GM12891 (cell line): ENCODE measurements around the gene PELI1. TPM values are rescaled to one million over a fixed set of nuclear protein-coding genes. Genes with fewer than 3 reads are reported as not detected.

ENCODE experiments used
- DNase-seq: peaks from one replicate; pipeline ENCODE4 v3.0.0; 2011; ENCODE audit warnings: low spot score; ENCODE audit not compliant: insufficient read length
- FAIRE-seq: peaks from 2 replicates; lab custom pipeline; 2011; peaks lifted over from hg19 to GRCh38; lab: Jason Lieb, UNC
- PAX5 ChIP-seq: IDR thresholded peaks from 2 replicates; pipeline ENCODE4 v1.6.1; 2011; ENCODE audit warnings: low read length, moderate library complexity, mild to moderate bottlenecking; ENCODE audit not compliant: insufficient read depth, severe bottlenecking
- POLR2A ChIP-seq: IDR thresholded peaks from 2 replicates; pipeline ENCODE4 v1.6.1; 2011; ENCODE audit warnings: low read depth, low read length, control low read depth
- POLR2AphosphoS5 ChIP-seq: IDR thresholded peaks from 2 replicates; pipeline ENCODE4 v1.6.1; 2011; ENCODE audit warnings: low read depth, low read length, control low read depth
- POU2F2 ChIP-seq: IDR thresholded peaks from 2 replicates; pipeline ENCODE4 v1.6.1; 2011; ENCODE audit warnings: low read depth, mild to moderate bottlenecking, control low read depth, low read length, moderate library complexity
- SPI1 ChIP-seq: IDR thresholded peaks from 2 replicates; pipeline ENCODE4 v1.6.1; 2011; ENCODE audit warnings: low read depth, low read length, control low read depth
- TAF1 ChIP-seq: IDR thresholded peaks from 2 replicates; pipeline ENCODE4 v1.6.1; 2011; ENCODE audit warnings: low read depth, low read length, control low read depth
- polyA plus RNA-seq: library from polyadenylated mRNA; unstranded; fragments of >200 nt; gene quantifications from one replicate; pipeline ENCODE4 v1.2.1, GENCODE V29; 2012; ENCODE audit warnings: low read depth, missing spikeins, inconsistent platforms; ENCODE audit not compliant: missing spikeins

Gene PELI1, protein sequence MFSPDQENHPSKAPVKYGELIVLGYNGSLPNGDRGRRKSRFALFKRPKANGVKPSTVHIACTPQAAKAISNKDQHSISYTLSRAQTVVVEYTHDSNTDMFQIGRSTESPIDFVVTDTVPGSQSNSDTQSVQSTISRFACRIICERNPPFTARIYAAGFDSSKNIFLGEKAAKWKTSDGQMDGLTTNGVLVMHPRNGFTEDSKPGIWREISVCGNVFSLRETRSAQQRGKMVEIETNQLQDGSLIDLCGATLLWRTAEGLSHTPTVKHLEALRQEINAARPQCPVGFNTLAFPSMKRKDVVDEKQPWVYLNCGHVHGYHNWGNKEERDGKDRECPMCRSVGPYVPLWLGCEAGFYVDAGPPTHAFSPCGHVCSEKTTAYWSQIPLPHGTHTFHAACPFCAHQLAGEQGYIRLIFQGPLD
- polyA plus RNA-seq = 16.7 TPM

DNA sequence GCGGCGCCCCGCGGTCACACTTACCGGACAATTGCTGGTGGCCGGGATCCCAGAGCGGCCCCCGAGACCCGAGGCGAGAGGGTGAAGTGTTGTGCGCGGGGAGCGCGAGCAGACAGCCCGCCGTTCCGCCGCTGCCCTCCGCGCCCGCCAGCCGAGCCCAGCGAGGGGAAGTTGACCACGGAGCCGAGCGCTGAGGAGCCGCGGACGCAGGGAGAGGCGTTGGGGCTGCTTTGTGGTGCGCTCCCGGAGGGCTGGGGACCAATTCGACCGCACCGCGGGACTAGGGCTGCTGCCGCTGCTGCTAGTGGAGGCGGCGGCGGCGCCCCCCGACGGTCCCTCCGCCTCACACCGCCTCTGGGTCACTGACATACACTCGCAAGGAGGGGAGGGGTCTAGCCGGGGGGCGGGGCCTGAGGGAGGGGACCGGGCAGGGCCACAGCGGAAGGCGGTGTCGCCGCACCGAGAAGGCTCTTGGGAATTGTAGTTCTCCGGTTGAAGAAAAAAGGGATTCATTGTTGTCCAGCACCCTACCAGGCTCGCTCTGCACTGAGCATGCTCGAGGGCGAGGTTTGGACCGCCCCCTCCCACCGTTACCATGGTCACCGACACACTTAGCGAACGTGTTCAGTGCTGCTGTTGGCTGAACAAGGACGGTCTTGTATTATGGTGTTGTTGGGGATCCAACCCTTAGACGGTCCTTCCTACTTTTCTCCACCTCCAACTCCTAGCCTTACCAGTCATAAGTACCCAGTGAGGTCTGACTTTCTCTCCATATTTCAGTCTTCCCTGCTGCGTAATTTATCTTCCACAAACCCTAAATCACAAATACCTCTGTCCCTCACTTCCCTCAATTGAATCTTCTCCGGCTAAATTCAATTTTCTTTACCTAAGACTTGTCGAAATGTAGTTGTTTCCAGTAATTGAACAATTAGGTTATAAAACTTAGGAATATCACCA lies at the start of gene PELI1:
TSS of gene PELI1 (minus strand) at position 364 of the 957 bp plus-strand sequence. CDS start 36,110 bp downstream, outside the sequence.
- TF ChIP-seq TAF1 (peak; percentile 51; the same call in 1 of the 2 replicates), SPI1 (no peak), POU2F2 (0 out of 2 replicates have a peak, but pooled peaks have one; percentile 14), POLR2AphosphoS5 (peak; percentile 90), POLR2A (peak; percentile 89)
- peak; percentile 59 for DNase-seq
- peak; percentile 99 for FAIRE-seq

DNA sequence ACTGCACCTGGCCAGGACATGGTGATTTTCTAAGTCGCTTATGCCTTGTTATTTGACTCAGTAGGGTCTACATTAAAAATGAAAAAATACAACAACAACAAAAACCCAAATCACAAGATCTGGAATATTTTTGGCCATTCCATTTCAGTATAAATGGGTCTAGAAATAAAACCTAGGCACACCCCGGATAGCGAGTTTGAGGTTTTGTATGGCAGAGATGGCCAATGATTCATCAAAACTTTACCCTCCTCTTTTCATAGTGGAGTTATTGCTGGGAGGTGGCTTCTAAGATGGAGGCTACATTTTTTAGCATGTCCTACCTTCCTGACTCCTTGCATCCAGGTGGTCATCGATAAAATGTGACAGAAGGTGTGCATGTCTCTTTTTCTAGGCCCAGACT lies 49.3 kb upstream of the PELI1 start:
- FAIRE-seq (no peak), DNase-seq (no peak)
- TF ChIP-seq POLR2A = no peak
- TF ChIP-seq PAX5 = no peak
- no peak for TF ChIP-seq POU2F2
- no peak for TF ChIP-seq SPI1
- TF ChIP-seq TAF1 = no peak
- TF ChIP-seq POLR2AphosphoS5 = no peak

DNA sequence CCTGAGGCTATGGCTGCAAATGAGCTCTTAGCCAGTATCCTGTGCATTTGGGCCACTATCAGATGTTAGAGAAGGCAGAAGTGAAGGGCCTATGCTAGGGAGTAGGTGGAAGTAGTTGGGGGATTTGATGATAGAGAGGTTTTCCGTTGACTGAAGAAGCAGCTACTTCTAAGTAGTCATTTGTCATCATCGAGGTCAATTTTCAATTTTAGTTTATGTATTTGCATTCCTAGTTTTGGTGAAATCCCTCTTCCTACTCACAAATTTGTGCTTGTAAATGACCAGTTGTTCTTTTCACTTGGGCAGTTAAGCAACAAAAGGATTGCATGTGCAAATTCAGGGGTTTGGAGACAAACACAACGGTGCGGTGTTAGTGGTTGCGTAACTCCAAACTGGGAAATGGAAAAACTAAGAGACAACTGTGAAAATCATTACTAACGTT lies 48.5 kb upstream of the PELI1 start:
- FAIRE-seq (peak; percentile 59), DNase-seq (no peak)
- TF ChIP-seq SPI1 = no peak
- no peak for TF ChIP-seq POLR2A
- TF ChIP-seq POU2F2 = no peak
- TF ChIP-seq PAX5 = no peak
- no peak for TF ChIP-seq TAF1
- TF ChIP-seq POLR2AphosphoS5 = no peak

DNA sequence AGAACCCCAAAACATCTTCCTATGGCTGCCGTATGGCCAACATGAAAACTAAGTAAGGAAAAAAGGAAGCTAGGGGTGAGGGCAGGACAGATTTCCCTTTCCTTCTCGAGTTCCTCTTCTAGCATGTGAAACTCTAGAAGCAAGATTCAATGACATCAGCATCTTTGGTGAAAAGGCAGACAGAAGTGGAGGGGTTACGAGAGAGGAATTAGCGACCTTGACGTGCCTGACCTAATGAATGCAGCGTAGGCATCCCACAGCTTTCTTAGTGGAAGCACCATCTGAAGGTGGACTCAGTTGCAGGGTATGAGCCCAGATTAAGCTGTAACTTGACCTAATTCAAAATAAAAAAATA lies 47.9 kb upstream of the PELI1 start:
- TF ChIP-seq SPI1 (peak; percentile 64), PAX5 (no peak)
- peak; percentile 71 for FAIRE-seq
- DNase-seq = no peak

DNA sequence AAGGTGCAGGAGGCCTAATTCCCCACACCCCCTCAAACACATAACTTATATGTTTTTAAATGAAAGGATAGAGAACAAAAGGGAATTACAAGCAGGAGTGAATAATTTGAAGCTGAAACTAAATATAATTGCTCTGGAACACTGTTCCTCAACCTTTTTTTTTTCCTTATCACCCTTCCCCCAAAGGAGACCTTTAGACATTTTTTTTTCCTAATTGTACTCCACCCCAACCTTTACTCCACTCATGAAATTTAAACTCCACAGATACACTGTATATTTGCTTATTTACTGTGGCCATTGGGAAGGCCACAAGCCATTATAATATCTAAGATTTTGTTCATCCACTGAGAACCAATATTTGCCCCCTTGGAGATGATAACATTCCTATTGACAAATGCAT lies 45.4 kb upstream of the PELI1 start:
- FAIRE-seq (no peak), DNase-seq (no peak)
- TF ChIP-seq PAX5 = no peak
- no peak for TF ChIP-seq POLR2A
- TF ChIP-seq POLR2AphosphoS5 = no peak
- TF ChIP-seq POU2F2 = no peak
- no peak for TF ChIP-seq SPI1
- TF ChIP-seq TAF1 = no peak

DNA sequence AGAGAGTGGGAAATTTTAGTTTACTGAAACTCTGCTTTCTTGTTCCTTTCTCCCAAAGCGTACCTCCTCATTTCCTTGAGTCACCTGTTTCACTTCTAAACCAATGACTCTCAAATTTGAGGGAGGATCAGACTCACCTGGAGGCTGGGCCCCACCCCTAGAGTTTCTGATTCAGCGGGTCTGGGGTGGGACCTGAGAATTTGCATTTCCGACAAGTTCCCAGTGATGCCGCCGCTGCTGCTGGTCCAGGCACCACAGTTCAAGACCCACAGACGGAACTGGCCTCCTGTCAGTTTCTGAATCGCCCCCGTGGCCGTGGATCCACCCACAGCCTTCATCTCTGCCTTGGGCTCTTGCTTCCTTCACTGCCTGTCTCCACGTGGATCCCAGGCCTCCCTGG lies 44.9 kb upstream of the PELI1 start:
- FAIRE-seq (no peak), DNase-seq (no peak)
- TF ChIP-seq POU2F2 = no peak

DNA sequence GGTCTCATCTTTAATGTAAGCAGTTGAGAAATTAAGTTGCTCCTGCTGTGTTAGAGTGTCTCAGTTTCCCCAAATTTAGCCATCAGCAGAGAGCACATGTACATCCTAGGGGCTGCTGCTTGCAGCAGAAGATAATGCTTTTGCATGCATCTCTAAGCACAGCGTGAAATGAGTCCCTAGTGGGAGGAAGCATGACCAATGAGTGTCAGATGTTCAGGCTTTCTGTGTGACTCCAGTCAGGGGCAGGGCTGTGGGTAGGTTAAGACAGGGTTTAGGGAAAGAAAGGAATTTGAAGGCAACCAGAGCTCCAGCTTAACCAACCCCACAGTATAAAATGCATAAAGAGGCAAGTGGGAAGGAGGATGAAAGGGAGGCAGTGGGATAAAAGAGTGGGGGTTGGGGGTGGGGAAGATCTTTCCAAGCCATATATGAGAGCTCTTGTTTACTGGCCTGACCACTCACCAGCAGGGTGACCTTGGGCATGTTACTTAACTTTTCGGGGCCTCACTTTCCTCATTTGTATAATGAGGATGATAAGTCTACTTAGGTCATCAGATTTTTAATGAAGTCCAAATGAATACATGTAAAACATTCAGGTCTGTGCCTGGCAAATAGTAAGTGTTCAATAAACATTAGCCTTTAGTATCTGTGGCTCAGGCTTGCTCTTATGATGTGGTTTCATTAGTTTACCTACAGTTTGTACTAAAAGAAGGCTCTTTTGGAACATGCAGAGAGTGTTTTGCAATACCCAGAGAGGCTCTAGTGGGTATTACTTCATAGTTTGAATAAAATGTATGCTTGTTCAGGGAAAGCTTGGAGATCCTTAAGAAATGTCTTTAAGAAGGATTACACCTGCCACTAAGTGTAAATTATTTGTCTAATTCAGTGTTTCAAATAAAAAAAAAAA lies 42.7 kb upstream of the PELI1 start:
- FAIRE-seq (peak; percentile 23), DNase-seq (no peak)
- TF ChIP-seq PAX5 = no peak
- TF ChIP-seq TAF1 = no peak
- TF ChIP-seq SPI1 = no peak
- TF ChIP-seq POLR2AphosphoS5 = no peak

DNA sequence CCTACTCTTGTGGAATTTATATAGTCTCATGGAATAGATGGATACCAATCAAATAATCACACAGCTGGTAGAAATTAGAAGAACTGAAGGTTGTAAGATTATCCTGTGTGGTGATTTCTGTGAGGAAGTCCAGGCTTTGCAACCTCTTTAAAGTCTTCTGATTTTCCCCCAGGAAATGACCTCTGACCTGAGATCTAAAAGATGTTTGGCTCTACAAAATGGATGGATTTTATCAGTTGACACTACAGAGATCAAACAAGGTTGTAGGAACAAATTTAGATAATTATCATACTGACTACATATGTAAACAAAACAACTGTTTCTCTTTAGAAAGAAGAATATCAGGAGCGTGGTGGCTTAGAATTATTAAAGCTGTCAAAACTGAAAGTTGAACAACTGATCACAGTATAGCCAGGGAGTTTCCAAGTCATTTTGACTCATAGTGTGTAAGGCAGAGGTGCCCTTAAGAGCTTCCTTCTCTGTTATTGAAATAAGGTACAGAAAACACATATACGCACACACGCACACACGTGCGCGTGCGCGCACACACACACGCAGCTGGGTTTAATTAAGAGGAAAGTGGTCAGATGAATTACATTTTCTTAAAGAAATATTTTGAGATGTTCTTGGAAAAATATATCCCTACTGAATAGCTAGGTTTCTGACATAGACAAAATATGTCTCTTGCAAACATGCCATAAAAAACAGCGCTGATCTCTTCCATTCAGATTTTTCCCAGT lies 35.5 kb upstream of the PELI1 start:
- TF ChIP-seq POLR2AphosphoS5 (no peak), SPI1 (peak; percentile 60), POLR2A (no peak), PAX5 (no peak), POU2F2 (no peak), TAF1 (no peak)
- peak; percentile 10 for DNase-seq
- FAIRE-seq = peak; percentile 74

DNA sequence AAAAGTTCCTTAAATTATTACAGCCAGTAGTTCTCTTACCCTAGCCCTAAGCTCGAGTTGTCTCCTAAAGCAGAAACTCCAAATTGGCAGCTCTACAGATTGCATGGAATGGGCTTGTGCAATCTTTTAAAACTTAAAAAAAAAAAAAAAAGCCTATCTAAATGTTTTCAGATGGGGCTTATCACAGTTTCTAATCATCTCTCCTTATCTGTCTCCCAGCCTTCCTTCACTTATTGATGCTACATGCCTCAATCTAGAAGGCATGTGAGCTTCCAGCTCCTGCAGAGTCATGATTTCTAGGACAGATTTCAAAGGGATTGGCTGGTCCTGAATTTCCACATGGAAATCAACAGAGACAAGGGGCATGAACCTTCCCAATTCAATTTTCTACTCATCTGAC lies 33.1 kb upstream of the PELI1 start:
- DNase-seq (no peak), FAIRE-seq (no peak)
- TF ChIP-seq TAF1 (no peak), PAX5 (no peak), SPI1 (no peak), POU2F2 (no peak), POLR2A (no peak), POLR2AphosphoS5 (no peak)
